Thoracic aorta (tissue), 2 donors: ENCODE results near the gene CDSN. TPM values are rescaled to one million over a fixed set of nuclear protein-coding genes. Genes with fewer than 3 reads are reported as not detected.

Experiments
- ATAC-seq: fragments of 150-250 bp; one replicate; pipeline ENCODE4 v1.8.0; 2017; ENCODE audit warnings: low read depth; ENCODE audit not compliant: insufficient number of reproducible peaks, low FRiP score
- DNase-seq: peaks from one replicate; pipeline ENCODE4 v3.0.0-alpha.2; 2020; ENCODE audit warnings: low spot score
- H3K27ac ChIP-seq, 2 donors: fragments of 200-600 bp; sonication (generic); 1 replicate in 1 of 2; 2 replicates in 1 of 2; pipeline ENCODE4 v1.5.1; 2016; ENCODE audit warnings: mild to moderate bottlenecking in 2 of 2, moderate library complexity in 2 of 2
- H3K27me3 ChIP-seq: fragments of 200-600 bp; sonication (generic); replicated peaks from 2 replicates; pipeline ENCODE4 v1.6.0; 2016; ENCODE audit warnings: mild to moderate bottlenecking; ENCODE audit not compliant: insufficient read depth
- H3K36me3 ChIP-seq: fragments of 200-600 bp; sonication (generic); one replicate; pipeline ENCODE4 v1.5.1; 2016
- H3K4me1 ChIP-seq, 2 donors: fragments of 200-600 bp; sonication (generic); 1 replicate in 1 of 2; 2 replicates in 1 of 2; pipeline versions ENCODE4 v1.5.1 to v1.6.0; 2016; ENCODE audit warnings: low read depth in 2 of 2, mild to moderate bottlenecking in 1 of 2; ENCODE audit not compliant: control insufficient read depth in 1 of 2
- H3K4me3 ChIP-seq: fragments of 200-600 bp; sonication (generic); 2 replicates; pipeline ENCODE4 v1.5.1; 2016; ENCODE audit warnings: mild to moderate bottlenecking
- H3K9me3 ChIP-seq: fragments of 200-600 bp; sonication (generic); 2 replicates; pipeline ENCODE4 v1.5.1; 2016
- total RNA-seq, 2 donors: library from RNA; depleted of rRNA; stranded (reverse); fragments of >200 nt; gene quantifications; one replicate each; pipeline versions ENCODE4 v1.1.0 to v1.2.3, GENCODE V29; 2016
- TF ChIP-seq, protein P1 (sequence below): fragments of 200-600 bp; sonication (generic); IDR thresholded peaks from one replicate; pipeline ENCODE4 v1.5.1; 2019; ENCODE audit warnings: antibody characterized with exemption

CDSN gene
- total RNA-seq, 2 donors from 2014 or later: 0.28 to 1.6 TPM

DNA sequence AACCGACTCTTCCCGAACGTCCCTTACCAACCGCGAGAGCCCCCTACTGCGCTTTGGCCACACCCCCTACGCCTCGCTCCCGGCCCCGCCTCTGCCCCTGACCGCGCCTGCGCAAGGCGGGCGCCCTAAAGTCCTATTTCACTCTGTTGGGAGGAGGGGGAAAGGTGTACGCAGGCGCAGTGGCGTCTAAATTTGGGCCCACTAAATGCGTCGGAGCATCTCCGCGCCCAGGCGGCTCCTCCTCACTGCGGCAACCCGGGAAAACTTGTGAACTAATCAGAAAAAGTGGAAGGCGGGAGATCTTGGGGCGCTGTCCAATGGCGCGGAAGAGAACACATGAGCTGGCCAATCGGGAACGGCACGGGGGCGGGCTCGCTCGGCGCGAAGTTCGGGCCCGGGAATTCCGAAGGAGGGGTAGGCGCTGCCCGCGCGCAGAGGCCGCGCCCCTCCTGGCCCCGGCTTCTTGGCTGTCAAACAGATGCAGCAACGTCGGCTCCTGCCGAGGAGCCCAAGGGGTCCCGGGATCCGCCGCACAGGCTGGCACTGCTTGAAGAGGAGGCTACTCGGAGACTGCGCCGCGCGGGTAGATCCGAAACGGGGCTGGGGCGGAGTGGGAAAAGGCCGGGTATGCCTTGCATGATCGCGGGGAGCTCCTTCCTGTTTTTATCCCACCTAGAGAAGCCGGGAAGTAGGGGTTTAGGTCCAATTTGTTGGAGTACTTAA is 38.1 kb upstream of the CDSN start, which contains the start of gene TCF19:
Gene TCF19, plus strand, starts transcription at position 450 of the 723 bp plus-strand sequence. CDS start 881 bp downstream, outside the sequence.
- peaks cover 5 to 25% of the 10 kb centered on the region in 2 donors for H3K4me1 ChIP-seq
- peaks cover 5% of the 10 kb centered on the region for H3K36me3 ChIP-seq
- TF ChIP-seq, protein P1, sequence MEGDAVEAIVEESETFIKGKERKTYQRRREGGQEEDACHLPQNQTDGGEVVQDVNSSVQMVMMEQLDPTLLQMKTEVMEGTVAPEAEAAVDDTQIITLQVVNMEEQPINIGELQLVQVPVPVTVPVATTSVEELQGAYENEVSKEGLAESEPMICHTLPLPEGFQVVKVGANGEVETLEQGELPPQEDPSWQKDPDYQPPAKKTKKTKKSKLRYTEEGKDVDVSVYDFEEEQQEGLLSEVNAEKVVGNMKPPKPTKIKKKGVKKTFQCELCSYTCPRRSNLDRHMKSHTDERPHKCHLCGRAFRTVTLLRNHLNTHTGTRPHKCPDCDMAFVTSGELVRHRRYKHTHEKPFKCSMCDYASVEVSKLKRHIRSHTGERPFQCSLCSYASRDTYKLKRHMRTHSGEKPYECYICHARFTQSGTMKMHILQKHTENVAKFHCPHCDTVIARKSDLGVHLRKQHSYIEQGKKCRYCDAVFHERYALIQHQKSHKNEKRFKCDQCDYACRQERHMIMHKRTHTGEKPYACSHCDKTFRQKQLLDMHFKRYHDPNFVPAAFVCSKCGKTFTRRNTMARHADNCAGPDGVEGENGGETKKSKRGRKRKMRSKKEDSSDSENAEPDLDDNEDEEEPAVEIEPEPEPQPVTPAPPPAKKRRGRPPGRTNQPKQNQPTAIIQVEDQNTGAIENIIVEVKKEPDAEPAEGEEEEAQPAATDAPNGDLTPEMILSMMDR: no peak
- no peaks in the 10 kb centered on the region for H3K9me3 ChIP-seq
- H3K4me3 ChIP-seq: peak within 1 kb of the TSS; percentile 77
- no peaks in the 10 kb centered on the region for H3K27me3 ChIP-seq
- H3K27ac ChIP-seq: peak within 1 kb of the TSS in 1 of 2 donors; percentile 67
- ATAC-seq: peak; percentile 99
- DNase-seq: peak; percentile 97

DNA sequence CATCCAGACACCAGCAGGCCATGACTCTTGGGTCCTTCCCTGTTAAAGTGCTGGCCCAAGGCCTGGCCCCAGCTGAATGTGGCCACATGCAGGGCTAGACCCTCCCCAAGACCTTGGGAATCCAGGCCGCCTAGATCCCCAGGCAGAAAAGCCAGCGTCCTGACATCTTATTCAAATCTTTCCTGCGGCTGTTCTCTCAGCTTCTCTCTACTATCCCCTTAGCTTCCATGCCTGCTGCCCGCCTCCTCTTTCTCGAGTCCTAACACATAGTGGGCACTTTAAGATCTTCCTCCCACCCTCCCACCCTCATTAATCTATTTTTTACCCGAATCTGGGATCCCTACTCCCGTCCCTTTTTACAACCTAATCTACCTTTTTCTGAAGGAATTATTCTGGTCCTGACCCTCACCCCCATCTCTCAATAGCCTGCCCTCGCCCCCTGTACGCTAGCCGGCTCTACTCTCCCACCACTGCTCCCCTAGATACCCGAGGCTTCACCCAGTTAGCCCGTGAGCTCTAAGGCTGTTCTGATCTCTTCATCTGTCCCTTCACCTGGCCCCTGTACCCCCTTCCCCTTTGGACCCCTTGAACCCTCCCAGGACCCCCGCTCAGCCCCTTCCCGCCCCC is 37.4 kb upstream of the CDSN start, which contains the start of gene CCHCR1:
Gene CCHCR1, minus strand, starts transcription at position 290 of the 627 bp plus-strand sequence. Its CDS starts 202 bp downstream, at position 88.
- DNase-seq (no peak), ATAC-seq (no peak)
- no peaks in the 10 kb centered on the region for H3K27me3 ChIP-seq
- H3K4me1 ChIP-seq: peaks cover 5 to 25% of the 10 kb centered on the region in 2 donors
- H3K4me3 ChIP-seq: peak within 1 kb of the TSS; percentile 77
- H3K9me3 ChIP-seq: no peaks in the 10 kb centered on the region
- H3K27ac ChIP-seq: peak within 1 kb of the TSS in 1 of 2 donors; percentile 67
- H3K36me3 ChIP-seq: peaks cover 5% of the 10 kb centered on the region
- TF ChIP-seq, protein P1: no peak

- Histone ChIP-seq H3K27me3 (no peaks in the 10 kb centered on the region), H3K4me3 (no peak overlapping the region), H3K36me3 (peaks cover 3% of the 10 kb centered on the region), H3K9me3 (no peaks in the 10 kb centered on the region), H3K4me1 (peaks cover 5 to 25% of the 10 kb centered on the region in 2 donors), H3K27ac (no peak overlapping the region)
- TF ChIP-seq, protein P1: no peak
- DNase-seq (no peak), ATAC-seq (no peak)
Measured at GRCh38 chr6:31156641-31157040, 36.4 kb upstream of the CDSN start.

GRCh38 chr6:31154436-31154835 is 34.2 kb upstream of the CDSN start:
- TF ChIP-seq, protein P1: no peak
- no peak overlapping the region for H3K4me3 ChIP-seq
- no peak for DNase-seq
- no peak for ATAC-seq
- H3K9me3 ChIP-seq: no peaks in the 10 kb centered on the region
- H3K27ac ChIP-seq: no peak overlapping the region
- H3K27me3 ChIP-seq: no peaks in the 10 kb centered on the region
- H3K36me3 ChIP-seq: peaks cover 3% of the 10 kb centered on the region
- peaks cover 5 to 21% of the 10 kb centered on the region in 2 donors for H3K4me1 ChIP-seq

DNA sequence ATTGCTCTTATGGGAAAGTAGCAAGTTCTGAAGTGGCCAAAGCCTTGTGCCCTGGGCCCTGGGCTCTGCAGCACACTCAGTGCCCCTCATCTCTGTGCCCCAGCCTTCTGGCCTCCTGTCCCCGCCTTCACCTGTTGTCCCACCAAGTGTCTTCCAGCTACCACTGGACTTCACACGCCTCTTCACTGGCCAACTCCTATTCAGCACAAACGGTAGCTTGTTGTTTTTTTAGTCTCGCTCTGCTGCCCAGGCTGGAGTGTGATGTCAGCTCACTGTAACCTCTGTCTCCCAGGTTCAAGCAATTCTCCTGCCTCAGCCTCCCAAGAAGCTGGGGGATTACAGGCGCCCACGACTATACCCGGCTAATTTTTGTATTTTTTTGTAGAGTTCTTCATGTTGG is 32.5 kb upstream of the CDSN start:
- Histone ChIP-seq H3K27ac (no peak overlapping the region), H3K27me3 (no peaks in the 10 kb centered on the region), H3K4me3 (no peak overlapping the region), H3K9me3 (no peaks in the 10 kb centered on the region), H3K36me3 (peaks cover 5% of the 10 kb centered on the region), H3K4me1 (peaks cover 5 to 12% of the 10 kb centered on the region in 2 donors)
- no peak for DNase-seq
- TF ChIP-seq, protein P1: no peak
- ATAC-seq: no peak
